SU-DHL-6 (cell line): ENCODE measurements around the gene DDX10.

Experiments used
- CTCF ChIP-seq: fragments of 200-600 bp; sonication (generic); IDR thresholded peaks from one replicate; pipeline ENCODE4 v1.5.1; 2017; ENCODE audit warnings: antibody characterized with exemption, mild to moderate bottlenecking, low read length, moderate library complexity; ENCODE audit not compliant: insufficient read depth, poor library complexity, severe bottlenecking
- EZH2phosphoT487 ChIP-seq: fragments of 200-600 bp; sonication (generic), shearing (Covaris generic); conservative IDR thresholded peaks from 2 replicates; pipeline ENCODE4 v1.6.1; 2018; ENCODE audit warnings: mild to moderate bottlenecking, antibody characterized with exemption, low read length, moderate library complexity, mixed read lengths

GRCh38 chr11:108618529-108618928 is 46.3 kb upstream of the DDX10 start:
- TF ChIP-seq CTCF: no peak
- TF ChIP-seq EZH2phosphoT487: no peak
